DOHH2 (cell line): ENCODE data around the gene STARD9.

Source experiments
- EZH2phosphoT487 ChIP-seq: fragments of 200-600 bp; sonication (generic); IDR thresholded peaks from 2 replicates; pipeline ENCODE4 v1.6.1; 2017; ENCODE audit warnings: borderline replicate concordance, mild to moderate bottlenecking, antibody characterized with exemption, low read length, moderate library complexity, mixed read lengths
- TF ChIP-seq, protein P1 (sequence below): fragments of 200-600 bp; sonication (generic); IDR thresholded peaks from one replicate; pipeline ENCODE4 v1.5.1; 2014; ENCODE audit warnings: antibody characterized with exemption, mild to moderate bottlenecking, low read depth, low read length; ENCODE audit not compliant: poor library complexity, severe bottlenecking

DNA sequence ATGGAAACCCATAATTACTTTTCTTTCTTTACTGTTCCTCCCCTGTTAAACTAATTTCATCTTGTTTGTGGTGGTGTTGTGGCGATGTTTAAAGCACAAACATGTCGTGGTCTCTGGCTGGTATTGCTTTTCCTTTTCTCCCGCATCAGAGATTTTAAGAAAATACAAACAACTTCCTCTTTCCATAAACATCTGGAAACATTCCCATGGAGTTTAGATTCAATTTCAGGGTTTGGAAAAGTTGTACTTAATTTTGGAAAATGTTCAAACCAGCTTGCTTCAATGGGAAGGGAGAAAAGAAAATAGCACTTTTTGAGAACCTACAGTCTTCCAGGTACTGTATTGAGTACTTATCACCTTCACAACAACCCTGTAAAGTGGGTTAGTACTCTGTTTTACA is 30.4 kb downstream of the STARD9 start:
- TF ChIP-seq, protein P1, sequence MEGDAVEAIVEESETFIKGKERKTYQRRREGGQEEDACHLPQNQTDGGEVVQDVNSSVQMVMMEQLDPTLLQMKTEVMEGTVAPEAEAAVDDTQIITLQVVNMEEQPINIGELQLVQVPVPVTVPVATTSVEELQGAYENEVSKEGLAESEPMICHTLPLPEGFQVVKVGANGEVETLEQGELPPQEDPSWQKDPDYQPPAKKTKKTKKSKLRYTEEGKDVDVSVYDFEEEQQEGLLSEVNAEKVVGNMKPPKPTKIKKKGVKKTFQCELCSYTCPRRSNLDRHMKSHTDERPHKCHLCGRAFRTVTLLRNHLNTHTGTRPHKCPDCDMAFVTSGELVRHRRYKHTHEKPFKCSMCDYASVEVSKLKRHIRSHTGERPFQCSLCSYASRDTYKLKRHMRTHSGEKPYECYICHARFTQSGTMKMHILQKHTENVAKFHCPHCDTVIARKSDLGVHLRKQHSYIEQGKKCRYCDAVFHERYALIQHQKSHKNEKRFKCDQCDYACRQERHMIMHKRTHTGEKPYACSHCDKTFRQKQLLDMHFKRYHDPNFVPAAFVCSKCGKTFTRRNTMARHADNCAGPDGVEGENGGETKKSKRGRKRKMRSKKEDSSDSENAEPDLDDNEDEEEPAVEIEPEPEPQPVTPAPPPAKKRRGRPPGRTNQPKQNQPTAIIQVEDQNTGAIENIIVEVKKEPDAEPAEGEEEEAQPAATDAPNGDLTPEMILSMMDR = no peak
- no peak for TF ChIP-seq EZH2phosphoT487
